Measurements from ENCODE around the gene B4GALT2. TPM values are rescaled to one million over a fixed set of nuclear protein-coding genes. Genes with fewer than 3 reads are reported as not detected.

B4GALT2 gene
- total RNA-seq, 1 experiment from 2014 or later: 111 TPM

DNA sequence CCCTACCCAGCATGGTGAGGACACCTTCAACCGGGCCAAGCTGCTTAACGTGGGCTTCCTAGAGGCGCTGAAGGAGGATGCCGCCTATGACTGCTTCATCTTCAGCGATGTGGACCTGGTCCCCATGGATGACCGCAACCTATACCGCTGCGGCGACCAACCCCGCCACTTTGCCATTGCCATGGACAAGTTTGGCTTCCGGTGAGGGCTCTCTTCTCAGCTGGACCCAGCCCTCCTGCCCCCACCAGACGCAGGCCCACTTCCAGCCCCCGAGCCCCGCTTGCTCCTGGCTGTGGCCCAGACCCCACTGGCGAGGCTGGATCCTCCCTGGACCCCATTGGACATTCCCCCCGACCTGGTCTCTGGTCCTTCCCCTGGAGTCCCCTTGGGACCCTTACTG is 5.8 kb downstream of the B4GALT2 start:
- DNase-seq (ENCODE audit: low read depth): no peak

DNA sequence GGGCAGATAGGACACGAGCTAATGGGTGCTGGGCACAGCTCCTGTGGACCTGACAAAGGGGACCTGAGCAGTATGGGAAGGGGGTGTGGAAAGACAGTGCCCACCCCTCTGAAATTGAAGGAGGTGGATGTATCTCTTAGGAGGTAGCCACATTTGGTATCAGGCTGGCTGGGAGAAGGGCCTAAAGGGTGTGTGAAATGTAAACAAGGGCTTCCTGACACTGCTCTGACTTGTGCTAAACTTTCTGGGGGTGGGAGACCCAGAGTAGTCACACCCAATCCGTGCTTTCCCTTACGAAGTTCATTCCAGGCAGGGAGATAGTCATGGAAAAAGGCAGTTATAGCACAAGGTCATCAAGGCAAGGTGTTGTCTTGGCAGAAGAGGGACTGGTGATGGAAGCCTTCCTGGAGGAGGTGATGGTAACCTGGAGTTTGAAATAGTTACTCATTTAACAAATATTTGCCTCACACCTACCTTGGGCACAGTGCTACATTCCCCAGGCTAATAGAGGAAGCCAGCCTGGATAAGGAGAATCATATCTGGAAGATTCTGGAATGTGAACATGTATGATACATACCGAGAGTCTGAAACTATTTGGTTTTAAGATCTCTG is 7.1 kb downstream of the B4GALT2 start:
- no peak for DNase-seq (ENCODE audit: low read depth)

DNA sequence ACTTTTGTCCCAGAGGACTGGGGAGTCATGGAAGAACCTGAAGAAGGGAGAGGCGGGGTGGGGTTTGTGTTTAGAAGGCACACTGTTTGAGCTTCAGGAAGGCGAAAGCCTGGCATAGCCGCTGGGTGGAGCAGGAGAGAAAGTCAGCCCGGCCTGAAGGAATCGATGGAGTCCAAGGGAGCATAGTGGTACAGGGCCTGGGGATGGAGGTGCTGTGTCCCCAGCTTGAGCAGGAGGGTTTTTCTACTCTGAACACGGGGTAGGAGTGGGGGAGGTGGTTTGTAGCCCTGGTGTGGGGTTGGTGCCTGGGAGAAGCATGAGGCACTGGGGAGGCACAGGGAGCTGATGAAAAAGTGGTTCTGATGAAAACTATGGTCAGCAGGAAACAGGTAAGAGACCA is 7.7 kb downstream of the B4GALT2 start:
- no peak for DNase-seq (ENCODE audit: low read depth)

DNA sequence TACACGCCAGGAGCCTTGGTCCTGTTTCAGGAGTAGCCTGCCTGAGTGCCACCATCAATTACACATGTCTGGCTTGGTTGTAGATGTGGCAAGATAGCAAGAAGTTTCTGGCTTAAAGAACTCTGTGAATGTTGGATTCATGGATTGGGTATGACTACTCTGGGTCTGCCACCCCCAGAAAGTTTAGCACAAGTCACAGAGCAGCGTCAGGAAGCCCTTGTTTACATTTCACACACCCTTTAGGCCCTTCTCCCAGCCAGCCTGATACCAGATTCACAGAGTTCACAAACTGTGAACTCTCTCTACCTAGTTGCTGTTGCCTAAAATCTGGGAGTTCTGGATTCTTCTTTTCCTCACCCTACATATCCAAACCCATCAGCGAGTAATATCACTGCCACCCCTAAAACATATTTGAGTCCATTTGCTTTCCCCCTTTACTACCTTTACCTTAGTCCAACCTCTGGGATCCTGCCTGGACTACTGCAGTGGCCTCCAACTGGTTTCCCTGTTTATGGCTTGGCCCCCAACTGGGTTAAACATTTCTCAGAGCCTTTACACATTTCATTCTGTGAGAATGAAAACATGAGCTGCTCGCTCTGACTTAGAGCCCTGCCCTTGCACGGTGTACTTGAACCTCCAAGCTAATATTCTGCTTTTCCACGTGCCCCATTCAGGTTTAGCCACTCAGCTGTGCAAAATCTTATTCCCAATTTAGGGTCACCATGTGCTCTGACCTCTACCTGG is 8.3 kb downstream of the B4GALT2 start:
- DNase-seq (ENCODE audit: low read depth): no peak

DNA sequence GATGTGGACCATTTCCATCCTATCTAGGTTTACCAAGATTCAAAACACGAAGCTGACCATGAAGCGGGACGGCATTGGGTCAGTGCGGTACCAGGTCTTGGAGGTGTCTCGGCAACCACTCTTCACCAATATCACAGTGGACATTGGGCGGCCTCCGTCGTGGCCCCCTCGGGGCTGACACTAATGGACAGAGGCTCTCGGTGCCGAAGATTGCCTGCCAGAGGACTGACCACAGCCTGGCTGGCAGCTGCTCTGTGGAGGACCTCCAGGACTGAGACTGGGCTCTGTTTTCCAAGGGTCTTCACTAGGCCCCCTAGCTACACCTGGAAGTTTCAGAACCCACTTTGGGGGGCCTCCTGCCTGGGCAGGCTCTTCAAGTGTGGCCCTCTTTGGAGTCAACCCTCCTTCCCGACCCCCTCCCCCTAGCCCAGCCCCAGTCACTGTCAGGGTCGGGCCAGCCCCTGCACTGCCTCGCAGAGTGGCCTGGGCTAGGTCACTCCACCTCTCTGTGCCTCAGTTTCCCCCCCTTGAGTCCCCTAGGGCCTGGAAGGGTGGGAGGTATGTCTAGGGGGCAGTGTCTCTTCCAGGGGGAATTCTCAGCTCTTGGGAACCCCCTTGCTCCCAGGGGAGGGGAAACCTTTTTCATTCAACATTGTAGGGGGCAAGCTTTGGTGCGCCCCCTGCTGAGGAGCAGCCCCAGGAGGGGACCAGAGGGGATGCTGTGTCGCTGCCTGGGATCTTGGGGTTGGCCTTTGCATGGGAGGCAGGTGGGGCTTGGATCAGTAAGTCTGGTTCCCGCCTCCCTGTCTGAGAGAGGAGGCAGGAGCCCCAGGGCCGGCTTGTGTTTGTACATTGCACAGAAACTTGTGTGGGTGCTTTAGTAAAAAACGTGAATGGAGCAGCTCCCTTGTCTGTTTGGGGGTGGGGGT is 11.5 kb downstream of the B4GALT2 start:
- DNase-seq (ENCODE audit: low read depth): peak; percentile 36

DNA sequence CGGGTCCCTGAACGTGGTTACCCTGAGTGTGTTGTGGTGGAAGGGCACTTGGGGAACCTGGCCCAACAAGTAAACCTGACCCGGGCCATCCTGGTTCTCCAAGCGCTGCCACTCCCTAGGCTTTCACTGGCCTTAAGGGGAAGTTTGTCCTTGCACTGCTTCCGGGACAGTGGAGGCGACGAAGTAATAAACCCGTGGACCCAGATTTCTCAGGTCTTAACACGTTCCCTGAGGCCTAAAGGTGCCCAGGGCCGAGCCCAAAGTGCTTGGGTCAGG is 12.1 kb downstream of the B4GALT2 start:
- no peak for DNase-seq (ENCODE audit: low read depth)

DNA sequence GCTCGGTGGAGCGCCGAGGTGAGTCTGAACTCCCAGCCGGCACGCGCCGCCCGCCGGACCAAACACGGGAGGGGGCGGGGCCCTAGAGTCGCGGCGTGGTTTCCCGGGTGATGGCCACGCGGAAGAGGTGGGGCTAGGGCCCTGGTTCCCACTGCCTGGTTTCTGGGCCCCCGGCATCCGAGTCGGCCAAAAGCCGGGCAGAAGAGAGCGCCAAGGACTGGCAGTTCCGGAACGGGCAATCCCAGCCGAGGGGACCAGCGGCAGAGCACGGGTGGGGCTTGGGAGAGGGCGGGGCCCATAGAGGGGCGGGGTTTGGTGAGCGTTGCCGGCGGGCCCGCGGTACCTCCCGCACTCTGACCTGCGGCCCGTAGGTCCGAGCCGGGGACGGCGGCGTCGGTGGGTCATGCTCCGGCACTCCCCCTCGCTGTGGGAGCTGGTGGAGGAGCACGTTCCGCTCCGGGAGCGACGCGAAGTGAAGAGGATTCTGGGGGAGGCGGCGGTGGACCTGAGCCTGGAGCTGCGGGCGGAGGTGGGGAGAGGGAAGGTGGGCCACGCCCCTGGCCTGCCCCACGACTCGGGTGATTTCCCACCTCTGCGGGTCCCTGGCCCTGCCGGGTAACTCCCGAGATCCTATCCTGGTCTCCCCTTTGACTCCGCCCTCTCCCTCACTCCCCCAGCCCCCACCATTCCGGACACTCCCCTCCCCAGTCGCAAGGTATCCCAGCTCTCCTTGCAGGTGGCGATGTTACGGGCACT is 12.6 kb downstream of the B4GALT2 start, which contains the start of gene CCDC24:
TSS of gene CCDC24 (plus strand) at position 124 of the 756 bp plus-strand sequence. CDS start at position 404, 280 bp downstream.
- peak; percentile 92 for DNase-seq (ENCODE audit: low read depth)

DNA sequence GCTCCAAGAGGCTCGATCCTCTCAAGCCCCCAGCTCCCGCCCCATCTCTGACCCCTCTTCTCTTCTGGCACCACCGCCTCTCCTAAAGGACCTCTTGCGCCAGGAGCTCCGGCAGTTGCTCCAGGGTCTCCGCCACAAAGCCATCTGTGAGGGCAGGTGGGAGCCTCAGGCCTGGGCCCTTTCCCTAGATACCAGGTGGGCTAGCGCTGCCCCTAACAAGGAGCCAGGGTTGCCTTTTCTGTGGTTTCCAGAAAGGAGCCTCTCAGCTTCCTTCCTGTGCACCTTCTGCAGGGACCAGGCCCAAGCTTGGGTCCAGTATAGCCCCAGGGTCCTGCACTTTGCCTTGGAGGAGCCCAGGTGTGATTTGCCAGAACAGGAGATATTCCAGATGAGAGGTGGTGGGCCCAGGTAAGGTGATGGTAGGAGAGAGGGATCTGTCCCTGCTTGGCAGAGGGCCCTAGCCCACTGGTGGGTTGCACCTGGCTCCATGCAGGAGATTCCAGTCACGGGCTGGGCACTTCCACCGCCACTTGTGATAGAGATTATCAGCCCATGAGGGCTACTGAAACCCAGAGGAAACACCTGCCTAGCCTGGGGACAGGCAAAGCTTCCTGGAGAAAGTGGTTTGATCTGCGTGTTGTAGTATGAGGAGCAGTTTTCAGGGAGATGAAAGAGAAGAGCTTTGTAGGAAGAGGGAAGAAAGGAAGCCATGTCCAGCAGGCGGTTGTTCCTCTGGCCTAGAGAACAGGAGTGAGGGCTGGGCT is 13.4 kb downstream of the B4GALT2 start:
- DNase-seq (ENCODE audit: low read depth): no peak

DNA sequence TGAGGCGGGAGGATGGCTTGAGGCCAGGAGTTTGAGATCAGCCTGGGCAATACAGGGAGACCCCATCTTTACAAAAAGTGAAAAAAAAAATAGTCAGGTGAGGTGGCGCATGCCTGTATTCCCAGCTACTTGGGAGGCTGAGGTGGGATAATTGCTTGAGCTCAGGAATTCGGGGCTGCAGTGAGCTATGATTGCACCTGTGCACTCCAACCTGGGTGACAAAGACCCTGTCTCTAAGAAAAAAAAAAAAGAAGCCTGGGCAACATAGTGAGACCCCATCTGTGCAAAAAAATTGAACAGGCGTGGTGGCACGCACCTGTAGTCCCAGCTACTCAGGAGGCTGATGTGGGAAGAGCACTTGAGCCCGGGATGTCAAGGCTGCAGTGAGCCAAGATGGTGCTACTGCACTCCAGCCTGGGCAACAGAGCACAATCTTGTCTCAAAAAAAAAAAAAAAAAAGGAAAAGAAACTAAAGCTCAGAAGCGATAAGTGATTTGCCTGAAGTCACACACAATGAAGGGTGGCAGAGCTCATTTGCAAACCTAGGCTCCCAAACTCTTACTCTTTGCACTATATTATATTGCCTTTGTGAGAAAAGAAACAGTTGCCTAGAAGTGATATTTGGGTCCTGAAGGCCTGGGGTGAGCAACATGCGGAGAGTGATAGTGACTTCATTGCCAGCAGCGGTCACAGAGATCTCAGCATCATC is 14.3 kb downstream of the B4GALT2 start:
- DNase-seq (ENCODE audit: low read depth): no peak

DNA sequence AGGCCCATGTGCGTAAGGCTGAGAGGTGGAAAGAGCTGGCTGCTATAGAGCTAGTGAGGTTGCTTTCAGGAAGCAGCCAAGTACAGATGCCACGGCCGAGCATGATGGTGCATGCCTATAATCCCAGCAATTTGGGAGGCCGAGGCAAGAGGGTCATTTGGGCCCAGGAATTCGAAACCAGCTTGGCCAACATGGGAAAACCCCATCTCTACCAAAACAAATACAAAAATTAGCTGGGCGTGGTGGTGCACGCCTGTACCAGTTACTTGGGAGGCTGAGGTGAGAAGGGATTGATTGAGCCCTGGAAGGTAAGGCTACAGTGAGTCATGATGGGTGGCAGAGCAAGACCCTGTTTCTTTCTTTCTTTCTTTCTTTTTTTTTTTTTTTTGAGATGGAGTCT is 15.1 kb downstream of the B4GALT2 start:
- DNase-seq (ENCODE audit: low read depth): no peak

DNA sequence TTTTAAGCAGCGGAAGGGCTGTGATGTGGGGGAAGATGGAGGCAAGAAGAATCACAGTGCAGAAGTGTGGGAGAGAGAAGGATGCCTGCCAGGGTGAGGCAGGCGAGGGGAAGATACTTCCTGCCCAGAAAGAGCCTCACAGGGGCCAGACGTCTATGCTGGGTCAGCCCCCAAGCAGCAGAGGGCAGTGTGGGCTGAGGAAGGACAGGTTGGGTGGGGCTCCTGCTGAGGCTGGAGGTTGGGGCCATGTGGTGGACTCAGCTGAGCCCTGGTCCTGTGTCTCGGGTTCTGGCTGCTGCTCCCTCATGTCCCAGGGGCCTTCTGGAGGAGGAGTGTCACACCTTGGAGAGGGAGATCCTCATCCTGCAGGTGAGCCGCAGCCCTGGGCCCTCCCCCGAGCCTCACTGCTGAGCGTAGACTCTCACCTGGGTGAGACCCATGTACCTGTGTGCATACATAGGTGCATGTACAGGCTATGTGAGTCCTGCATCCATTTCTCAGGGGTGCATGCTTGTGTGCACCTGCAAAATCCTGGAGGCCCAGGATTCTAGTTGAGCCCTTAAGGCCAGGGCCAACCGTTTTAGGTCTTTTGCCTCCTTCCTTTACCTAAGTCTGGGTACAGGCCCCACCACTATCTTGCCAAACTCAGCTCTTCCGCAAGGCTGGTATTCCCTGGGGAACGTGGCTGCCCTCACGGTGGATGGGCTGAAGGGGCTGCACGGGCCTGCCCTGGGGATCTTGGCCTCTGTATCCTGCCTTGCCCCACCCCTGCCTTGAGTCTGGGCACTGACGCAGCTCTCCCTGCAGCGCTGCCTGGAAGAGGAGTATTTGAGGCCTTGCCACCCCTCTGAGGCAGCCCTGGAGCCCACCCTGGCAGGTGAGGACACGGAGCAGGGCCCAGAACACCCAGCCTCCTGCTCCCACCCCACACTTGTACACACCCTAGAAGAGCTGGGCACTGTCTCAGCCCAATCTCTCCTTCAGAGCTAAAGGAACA is 16.1 kb downstream of the B4GALT2 start:
- peak; percentile 34 for DNase-seq (ENCODE audit: low read depth)

DNA sequence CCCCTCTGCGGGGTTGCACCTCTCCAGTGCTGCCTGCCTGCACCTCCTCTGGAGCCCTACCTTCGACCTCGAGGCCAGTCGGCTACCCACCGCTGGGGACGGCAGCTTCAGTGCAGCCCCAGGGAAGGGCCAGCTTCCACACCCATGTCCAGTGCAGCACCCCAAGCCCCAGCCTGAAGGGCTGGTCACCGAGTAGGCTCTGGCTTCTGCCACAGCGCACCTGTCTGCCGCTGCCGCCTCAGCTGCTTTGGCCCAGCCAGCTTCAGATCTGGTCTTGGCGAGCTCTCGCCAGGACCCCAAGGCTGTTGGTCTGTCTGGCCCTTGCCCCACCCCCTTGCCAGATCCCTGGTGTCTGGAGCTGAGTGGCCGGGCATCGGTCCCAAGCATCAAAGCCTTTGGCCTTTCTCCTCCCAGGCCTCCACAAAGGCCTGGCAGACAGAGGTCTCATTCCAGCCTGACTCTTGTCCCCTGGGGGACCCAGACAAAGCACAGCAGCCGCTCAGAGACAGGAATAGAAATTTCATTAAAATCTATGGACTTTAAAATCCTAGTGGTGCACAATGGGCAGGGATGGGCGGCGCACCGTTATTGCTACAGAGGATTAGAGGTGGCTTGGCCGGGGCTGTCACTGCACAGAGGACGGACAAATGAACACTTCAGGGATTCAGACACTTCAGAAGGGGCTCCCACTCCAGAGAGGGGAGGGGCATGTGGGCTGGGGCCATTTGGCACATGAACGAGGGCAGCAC is 17.1 kb downstream of the B4GALT2 start:
- no peak for DNase-seq (ENCODE audit: low read depth)

DNA sequence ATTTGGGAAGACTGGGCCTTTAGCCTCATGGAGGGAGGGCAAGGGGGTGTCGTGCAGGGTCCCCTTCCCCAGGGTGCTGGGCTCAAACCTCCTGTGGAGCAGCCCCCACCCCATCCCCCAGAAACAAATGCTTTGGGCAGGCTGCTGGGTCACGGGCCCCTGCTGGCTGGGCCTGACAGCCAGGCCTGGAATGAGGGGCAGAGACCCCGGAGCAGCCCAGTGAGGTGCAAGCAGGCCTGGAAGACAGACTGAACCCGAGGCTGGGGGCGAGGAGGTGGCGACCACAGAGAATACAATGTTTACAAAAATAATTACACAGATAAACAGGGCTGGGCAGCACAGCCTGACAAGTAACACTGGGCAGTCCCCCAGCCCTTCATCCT is 17.7 kb downstream of the B4GALT2 start:
- DNase-seq (ENCODE audit: low read depth): no peak

DNA sequence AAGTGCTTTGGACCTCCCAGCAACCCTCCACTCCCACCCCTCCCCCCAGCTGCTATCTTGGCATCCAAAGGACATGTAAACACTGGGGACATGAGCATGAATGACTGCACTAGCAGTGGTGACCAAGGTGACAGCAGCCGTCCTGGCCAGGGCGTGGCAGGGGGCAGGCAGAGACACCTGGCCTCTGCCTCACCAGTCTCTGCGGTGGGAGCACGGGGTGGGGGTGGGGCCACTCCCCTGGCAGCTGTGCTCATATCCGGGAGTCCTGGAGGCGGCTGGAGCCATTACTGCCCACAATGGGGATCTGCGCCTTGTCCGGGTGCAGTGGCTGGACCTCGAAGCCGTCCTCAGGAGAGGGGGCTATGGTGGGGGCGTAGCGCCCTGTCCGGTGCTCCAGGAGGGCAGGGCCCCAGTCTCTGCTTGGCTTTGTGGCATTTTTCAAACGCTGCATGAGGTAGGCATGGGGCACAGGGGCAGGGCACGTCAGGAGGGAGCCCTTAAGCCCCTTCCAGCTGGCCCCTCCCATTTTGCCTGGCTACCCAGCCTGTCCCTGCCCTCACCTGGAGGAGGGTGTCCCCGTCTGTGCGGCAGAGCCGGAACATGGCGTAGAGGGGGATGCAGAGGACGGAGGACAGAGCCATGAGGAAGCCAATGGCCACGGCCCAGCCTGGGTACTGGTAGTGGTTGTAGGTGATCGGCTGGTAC is 18.4 kb downstream of the B4GALT2 start:
- no peak for DNase-seq (ENCODE audit: low read depth)

DNA sequence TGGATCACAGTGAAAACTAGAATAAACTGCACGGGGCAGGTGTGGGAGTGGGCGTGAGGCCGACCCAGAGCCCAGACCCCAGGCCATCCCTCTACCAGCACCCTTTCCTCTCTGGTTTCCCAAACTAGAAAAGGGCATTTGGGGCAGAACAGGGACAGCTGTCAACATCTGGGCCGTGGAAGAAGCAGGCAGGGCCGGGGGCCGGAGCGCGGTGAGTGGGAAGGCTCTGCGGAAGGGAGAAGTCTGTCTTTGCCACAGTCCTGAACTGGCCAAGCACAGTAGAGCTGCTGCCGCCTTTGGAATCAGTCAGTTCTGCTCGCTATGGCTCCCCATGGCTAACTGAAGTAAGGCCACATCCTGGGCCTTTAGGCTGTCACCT is 19.0 kb downstream of the B4GALT2 start:
- no peak for DNase-seq (ENCODE audit: low read depth)

DNA sequence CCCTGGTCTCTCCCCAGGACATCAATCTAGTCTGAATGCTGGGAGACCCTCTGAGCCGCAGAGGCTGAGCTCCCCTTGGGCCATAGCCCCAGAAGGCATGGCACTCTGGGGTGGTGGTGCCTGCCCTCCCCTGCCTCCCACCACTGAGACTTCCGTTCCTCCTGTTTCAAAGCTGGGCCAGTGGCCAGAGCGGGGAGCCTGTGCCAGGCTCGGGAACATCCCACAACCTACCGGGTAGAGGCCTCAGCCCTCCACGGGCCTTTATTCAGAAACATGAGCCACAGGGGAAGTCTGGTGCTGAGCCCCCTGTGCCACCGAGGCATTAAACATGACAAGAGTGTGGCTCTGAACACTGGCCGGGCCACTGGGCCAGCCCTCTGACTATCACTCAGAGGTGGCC is 20.4 kb downstream of the B4GALT2 start:
- DNase-seq (ENCODE audit: low read depth): no peak

DNA sequence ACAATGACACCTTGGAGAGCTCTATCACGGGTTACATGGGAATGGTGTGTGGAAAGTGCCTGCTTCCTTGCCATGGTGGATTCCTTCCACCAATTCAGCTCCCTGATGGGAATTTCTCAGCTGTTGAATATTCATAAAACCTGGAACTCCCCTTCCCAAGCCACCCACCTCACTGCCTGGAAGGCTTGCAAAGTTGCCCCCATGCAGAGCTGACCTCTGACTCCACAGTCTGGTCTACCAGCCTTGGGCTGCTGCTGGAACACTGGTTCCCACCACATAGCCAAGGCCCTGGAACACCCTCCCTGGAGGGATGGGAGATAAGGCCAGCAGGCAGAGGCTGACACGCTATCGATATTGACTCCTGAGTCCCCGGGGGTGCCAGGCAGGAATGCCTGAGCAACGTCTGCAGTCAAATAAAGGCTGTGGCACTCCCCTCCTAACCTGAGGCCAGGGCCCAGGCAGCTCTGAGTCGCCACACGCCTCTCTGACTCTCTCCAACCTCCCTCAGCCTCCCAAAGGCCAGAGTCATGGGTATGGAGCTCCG is 21.2 kb downstream of the B4GALT2 start:
- no peak for DNase-seq (ENCODE audit: low read depth)

DNA sequence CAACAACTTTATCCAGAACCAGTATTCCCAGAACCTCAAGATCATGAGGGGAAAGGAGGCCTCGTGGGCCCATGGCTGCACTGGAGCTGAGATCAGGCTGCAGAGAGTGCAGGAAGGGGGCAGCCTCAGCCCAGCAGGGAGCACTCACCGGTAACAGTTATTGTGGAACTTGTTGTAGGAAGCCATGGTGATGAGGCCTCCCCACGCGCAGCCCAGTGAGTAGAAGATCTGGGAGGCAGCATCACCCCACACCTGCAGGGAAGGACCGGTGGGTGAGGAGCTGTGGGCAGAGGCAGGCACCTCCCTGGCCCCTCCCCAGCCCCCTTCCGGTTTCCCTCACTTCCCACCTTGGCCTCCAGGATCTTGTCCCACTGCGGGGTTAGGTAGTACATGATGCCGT is 23.2 kb downstream of the B4GALT2 start:
- DNase-seq (ENCODE audit: low read depth): no peak

All from M059J (cell line).